ENCODE measurements around the gene IL4R.

Gene IL4R

GRCh38 chr16:27303256-27304100 is 10.3 kb upstream of the IL4R start:
- no peak for TF ChIP-seq CTCF (IDR thresholded peaks at IDR 0.05; ENCODE audit: extremely low read depth, missing control alignments)
- DNase-seq (ENCODE audit: low spot score), result no peak

- TF ChIP-seq CTCF (IDR thresholded peaks at IDR 0.05; ENCODE audit: extremely low read depth, missing control alignments), result no peak
These were observed 9.7 kb upstream of the IL4R start for GRCh38 chr16:27304102-27304501.

GRCh38 chr16:27304881-27305745 is 8.7 kb upstream of the IL4R start:
- TF ChIP-seq CTCF (IDR thresholded peaks at IDR 0.05; ENCODE audit: extremely low read depth, missing control alignments), result no peak
- no peak for DNase-seq (ENCODE audit: low spot score)

More at GRCh38 chr16:27304102-27304501, 9.7 kb upstream of the IL4R start:
- no peak for DNase-seq (ENCODE audit: low spot score)

GRCh38 chr16:27305839-27306442 is 7.8 kb upstream of the IL4R start:
- DNase-seq (ENCODE audit: low spot score), result no peak
- TF ChIP-seq CTCF (IDR thresholded peaks at IDR 0.05; ENCODE audit: extremely low read depth, missing control alignments), result no peak

GRCh38 chr16:27308792-27309191 is 5.0 kb upstream of the IL4R start:
- TF ChIP-seq CTCF (IDR thresholded peaks at IDR 0.05; ENCODE audit: extremely low read depth, missing control alignments), result no peak
- no peak for DNase-seq (ENCODE audit: low spot score)

- TF ChIP-seq CTCF (IDR thresholded peaks at IDR 0.05; ENCODE audit: extremely low read depth, missing control alignments), result no peak
These were observed 3.0 kb upstream of the IL4R start for GRCh38 chr16:27310576-27311447.

More at GRCh38 chr16:27310576-27311447, 3.0 kb upstream of the IL4R start:
- DNase-seq (ENCODE audit: low spot score), result no peak

Data from GM20000 (cell line).